H1 (cell line): ENCODE results near the gene ZNF219. TPM values are rescaled to one million over a fixed set of nuclear protein-coding genes. Genes with fewer than 3 reads are reported as not detected.

ENCODE experiments used
- CTCF ChIA-PET: fragments of 300-600 bp; sonication (Branson Sonifier 250); formaldehyde crosslinking; loops from one replicate; lab custom pipeline; 2021; ENCODE audit not compliant: partially characterized antibody; lab: Charles Lee
- POLR2A ChIA-PET: fragments of 300-600 bp; sonication (Branson Sonifier 250); formaldehyde crosslinking; loops from one replicate; lab custom pipeline; 2021; ENCODE audit warnings: inconsistent platforms; ENCODE audit not compliant: partially characterized antibody; lab: Charles Lee
- DNase-seq, 2 experiments: peaks; one replicate each; pipeline versions ENCODE4 v3.0.0 to v3.0.0-alpha.2; 2010 to 2022; ENCODE audit warnings: low spot score in 2 of 2, low read depth in 1 of 2, mixed read lengths in 1 of 2
- FAIRE-seq: peaks from 2 replicates; lab custom pipeline; 2011; peaks lifted over from hg19 to GRCh38; lab: Jason Lieb, UNC
- H2AFZ ChIP-seq: 2 replicates; pipeline ENCODE4 v1.8.1; 2012; ENCODE audit warnings: low read length, inconsistent platforms
- H2AK5ac ChIP-seq: 2 replicates; pipeline ENCODE4 v1.6.1; 2013; ENCODE audit warnings: low read depth, low read length
- H2BK120ac ChIP-seq: replicated peaks from 2 replicates; pipeline ENCODE3; 2013; ENCODE audit warnings: low read depth, low read length, inconsistent platforms
- H2BK12ac ChIP-seq: 2 replicates; pipeline ENCODE4 v1.6.1; 2013; ENCODE audit warnings: low read depth, low read length
- H2BK15ac ChIP-seq: 2 replicates; pipeline ENCODE4 v1.6.1; 2013; ENCODE audit warnings: low read length
- H2BK20ac ChIP-seq: 2 replicates; pipeline ENCODE4 v1.6.1; 2013; ENCODE audit warnings: low read length
- H2BK5ac ChIP-seq: 2 replicates; pipeline ENCODE4 v1.6.1; 2013; ENCODE audit warnings: low read depth, low read length
- H3K14ac ChIP-seq: 2 replicates; pipeline ENCODE4 v1.6.1; 2013; ENCODE audit warnings: inconsistent platforms; ENCODE audit not compliant: insufficient read length
- H3K18ac ChIP-seq: 2 replicates; pipeline ENCODE4 v1.6.1; 2013; ENCODE audit warnings: low read length; ENCODE audit errors: extremely low read depth
- H3K23ac ChIP-seq: 2 replicates; pipeline ENCODE4 v1.6.1; 2013; ENCODE audit warnings: inconsistent platforms; ENCODE audit not compliant: insufficient read length
- H3K23me2 ChIP-seq: 2 replicates; pipeline ENCODE4 v1.6.1; 2013; ENCODE audit warnings: low read depth, low read length
- H3K27ac ChIP-seq: 2 replicates; pipeline ENCODE4 v1.6.1; 2011; ENCODE audit warnings: low read depth, low read length, inconsistent platforms
- H3K27me3 ChIP-seq, 4 experiments: replicated peaks in 1 of 4; 1 replicate in 1 of 4; 2 replicates in 3 of 4; pipeline versions ENCODE4 v1.6.1 to v1.8.1; 2011 to 2013; ENCODE audit warnings: low read length in 3 of 4, mild to moderate bottlenecking in 3 of 4, inconsistent platforms in 2 of 4, mixed read lengths in 2 of 4, moderate library complexity in 1 of 4; ENCODE audit not compliant: control insufficient read depth in 3 of 4, insufficient read depth in 3 of 4; ENCODE audit errors: extremely low read depth in 1 of 4
- H3K36me3 ChIP-seq, 4 experiments: 2 replicates each; pipeline versions ENCODE4 v1.6.1 to v1.8.1; 2011 to 2013; ENCODE audit warnings: mild to moderate bottlenecking in 4 of 4, low read length in 3 of 4, moderate library complexity in 2 of 4, control low read depth in 1 of 4, inconsistent platforms in 1 of 4; ENCODE audit not compliant: insufficient read depth in 4 of 4, control insufficient read depth in 2 of 4
- H3K4ac ChIP-seq: replicated peaks from 2 replicates; pipeline ENCODE3; 2013; ENCODE audit warnings: low read length, low read depth, mixed read lengths, inconsistent platforms; ENCODE audit not compliant: insufficient read length
- H3K4me1 ChIP-seq, 4 experiments: replicated peaks in 1 of 4; 1 replicate in 1 of 4; 2 replicates in 3 of 4; pipeline versions ENCODE4 v1.6.1 to v1.8.1; 2011 to 2013; ENCODE audit warnings: low read length in 3 of 4, inconsistent platforms in 2 of 4, mixed read lengths in 1 of 4; ENCODE audit not compliant: insufficient read depth in 4 of 4, control insufficient read depth in 3 of 4
- H3K4me2 ChIP-seq, 2 experiments: 2 replicates each; pipeline versions ENCODE4 v1.6.1 to v1.8.1; 2011 to 2013; ENCODE audit warnings: low read depth in 2 of 2, low read length in 2 of 2, control low read depth in 1 of 2, inconsistent platforms in 1 of 2, mild to moderate bottlenecking in 1 of 2; ENCODE audit not compliant: insufficient read depth in 1 of 2
- H3K4me3 ChIP-seq, 4 experiments: fragments of 200-600, 300-600 bp in 1 of 4; sonication (generic), shearing (Covaris generic), sonication (Bioruptor Twin) in 1 of 4; 2 replicates each; pipeline versions ENCODE4 v1.5.1 to v1.8.1; 2011 to 2016; ENCODE audit warnings: low read length in 4 of 4, low read depth in 3 of 4, control low read depth in 2 of 4, inconsistent platforms in 2 of 4, mild to moderate bottlenecking in 2 of 4, mixed read lengths in 1 of 4, moderate library complexity in 1 of 4; ENCODE audit not compliant: insufficient read depth in 2 of 4; ENCODE audit errors: extremely low read depth in 1 of 4
- H3K56ac ChIP-seq: replicated peaks from 2 replicates; pipeline ENCODE3; 2013; ENCODE audit warnings: low read depth, mild to moderate bottlenecking, mixed read lengths, low read length, inconsistent platforms; ENCODE audit not compliant: insufficient read length
- H3K79me1 ChIP-seq: 2 replicates; pipeline ENCODE4 v1.6.1; 2013; ENCODE audit warnings: low read depth, low read length, control low read depth
- H3K79me2 ChIP-seq, 2 experiments: 2 replicates each; pipeline versions ENCODE4 v1.6.1 to v1.8.1; 2012 to 2013; ENCODE audit warnings: low read length in 2 of 2, mild to moderate bottlenecking in 2 of 2, inconsistent platforms in 1 of 2; ENCODE audit not compliant: insufficient read depth in 2 of 2, control insufficient read depth in 1 of 2
- H3K9ac ChIP-seq, 4 experiments: replicated peaks in 1 of 4; 1 replicate in 1 of 4; 2 replicates in 3 of 4; pipeline versions ENCODE4 v1.6.1 to v1.8.1; 2011 to 2013; ENCODE audit warnings: low read depth in 3 of 4, low read length in 3 of 4, control low read depth in 2 of 4, mild to moderate bottlenecking in 2 of 4, moderate library complexity in 2 of 4, inconsistent platforms in 1 of 4; ENCODE audit errors: extremely low read depth in 1 of 4
- H3K9me3 ChIP-seq, 2 experiments: 2 replicates each; pipeline versions ENCODE4 v1.6.1 to v1.8.1; 2012 to 2013; ENCODE audit warnings: mild to moderate bottlenecking in 2 of 2, moderate library complexity in 2 of 2, control low read depth in 1 of 2, inconsistent platforms in 1 of 2, low read depth in 1 of 2, low read length in 1 of 2, mixed read lengths in 1 of 2; ENCODE audit not compliant: insufficient read depth in 2 of 2
- H4K20me1 ChIP-seq, 2 experiments: replicated peaks in 1 of 2; 2 replicates each; pipeline versions ENCODE3 to v1.8.1; 2011 to 2013; ENCODE audit warnings: inconsistent platforms in 2 of 2, low read length in 2 of 2, mild to moderate bottlenecking in 1 of 2; ENCODE audit not compliant: insufficient read depth in 2 of 2, control insufficient read depth in 1 of 2
- H4K5ac ChIP-seq: 2 replicates; pipeline ENCODE4 v1.6.1; 2013; ENCODE audit warnings: low read length, low read depth, mixed read lengths, inconsistent platforms; ENCODE audit not compliant: insufficient read length
- H4K8ac ChIP-seq: 2 replicates; pipeline ENCODE4 v1.8.0; 2013; ENCODE audit warnings: mild to moderate bottlenecking, moderate library complexity, low read length, inconsistent platforms; ENCODE audit not compliant: insufficient read depth; ENCODE audit errors: extremely low read depth
- H4K91ac ChIP-seq: replicated peaks from 2 replicates; pipeline ENCODE3; 2013; ENCODE audit warnings: low read length, mixed read lengths, inconsistent platforms; ENCODE audit not compliant: insufficient read length
- CHD1 ChIP-seq: IDR thresholded peaks from 2 replicates; pipeline ENCODE4 v1.6.1; 2012; ENCODE audit warnings: low read depth, low read length, improper control_type of control experiment
- CHD2 ChIP-seq: IDR thresholded peaks from 2 replicates; pipeline ENCODE4 v1.6.1; 2012; ENCODE audit warnings: low read length, improper control_type of control experiment
- EZH2 ChIP-seq: fragments of 200-600 bp; sonication (generic); IDR thresholded peaks from 2 replicates; pipeline ENCODE4 v1.7.1; 2012; ENCODE audit warnings: low read depth, mild to moderate bottlenecking, moderate library complexity, low read length, inconsistent platforms; ENCODE audit not compliant: severe bottlenecking
- RAD21 ChIP-seq, 2 experiments: IDR thresholded peaks in 1 of 2; conservative IDR thresholded peaks in 1 of 2; 2 replicates each; pipeline ENCODE4 v1.6.1; 2011; ENCODE audit warnings: low read depth in 2 of 2, low read length in 2 of 2, improper control_type of control experiment in 1 of 2, inconsistent platforms in 1 of 2, mild to moderate bottlenecking in 1 of 2, moderate library complexity in 1 of 2
- TAF7 ChIP-seq: optimal IDR thresholded peaks from 2 replicates; pipeline ENCODE3; 2011; ENCODE audit warnings: low read depth, mild to moderate bottlenecking, inconsistent platforms, low read length, moderate library complexity, borderline replicate concordance
- WGBS, 2 experiments: shearing (Covaris generic) in 1 of 2; methylation state at CpG; one replicate each; pipeline versions ENCODE4 v1.1.6 to v1.1.7; 2013 to 2015; ENCODE audit warnings: low lambda C conversion rate in 2 of 2, mixed read lengths in 2 of 2, inconsistent platforms in 1 of 2, low coverage in 1 of 2, missing lambda C conversion rate in 1 of 2; ENCODE audit not compliant: insufficient replicate concordance in 2 of 2, insufficient coverage in 1 of 2, insufficient read length in 1 of 2; ENCODE audit errors: extremely low coverage in 1 of 2, missing lambda C conversion rate in 1 of 2; 5-methylcytosine and 5-hydroxymethylcytosine counted together
- polyA plus RNA-seq, 7 experiments: library from polyadenylated mRNA; depleted of rRNA in 3 of 7; stranded (reverse) in 5 of 7; unstranded in 2 of 7; fragments of >200 nt in 5 of 7; fragments of 200-250 nt in 2 of 7; gene quantifications; 1 replicate in 5 of 7; 2 replicates in 1 of 7; 4 replicates in 1 of 7; pipeline versions ENCODE4 v1.2.1 to v1.2.3, GENCODE V29; 2011 to 2013; ENCODE audit warnings: missing spikeins in 2 of 7, mixed read lengths in 2 of 7
- total RNA-seq: library from RNA; stranded (reverse); fragmentation: NEBNext Ultra II Directional; extraction: Animal tissue kit (Norgen Biotek cat#: 25700); gene quantifications from 2 replicates; pipeline ENCODE4 v1.2.1, GENCODE V29; 2021

ZNF219 gene
- total and polyA plus RNA-seq, 2 of the 8 experiments (the other 6 are each of a cell fraction or from before 2014, with no cell fraction given), result 113 to 160 TPM

GRCh38 chr14:21060614-21061346 lies 37.7 kb downstream of the ZNF219 start:
- H2BK15ac ChIP-seq, result no peak overlapping the region
- no peaks in the 10 kb centered on the region; a peak in 1 of 7 replicates for H3K27me3 ChIP-seq
- no peak overlapping the region for H2BK12ac ChIP-seq
- POLR2A ChIA-PET, result interaction anchor here (3.7 kb wide), 1 partner anchor 11 kb away, joined by 17 read pairs; no protein-coding TSS in a partner anchor
- CTCF ChIA-PET, result interaction anchor here (0.7 to 2.5 kb wide), 4 partner anchors 17 to 46 kb away, joined by 3 to 8 read pairs (median 4); no protein-coding TSS in a partner anchor
- H4K91ac ChIP-seq, result no peak overlapping the region
- H3K23ac ChIP-seq, result no peak overlapping the region
- no peak overlapping the region for H2AFZ ChIP-seq
- H4K5ac ChIP-seq, result no peak overlapping the region
- H3K4me3 ChIP-seq, result no peak overlapping the region
- TF ChIP-seq RAD21 (IDR thresholded peaks at IDR 0.05 in 1 of 2, conservative IDR thresholded peaks at IDR 0.05 in 1 of 2; ENCODE audit: low read depth in 2 of 2, low read length in 2 of 2), result no peak
- no peak for TF ChIP-seq EZH2
- no peak for TF ChIP-seq TAF7
- TF ChIP-seq CHD2, result no peak
- TF ChIP-seq CHD1, result no peak
- TF ChIP-seq, all 59 proteins: peak for 0
- FAIRE-seq, result no peak
- Histone ChIP-seq H3K27ac (no peak overlapping the region), H3K4me1 (no peaks in the 10 kb centered on the region; a peak in 2 of 7 replicates), H3K79me2 (no peaks in the 10 kb centered on the region), H3K9ac (no peak overlapping the region), H3K14ac (no peak overlapping the region), H2BK5ac (no peak overlapping the region), H4K8ac (no peak overlapping the region), H3K4ac (no peak overlapping the region), H3K4me2 (no peak overlapping the region), H3K23me2 (no peaks in the 10 kb centered on the region), H3K9me3 (no peaks in the 10 kb centered on the region), H4K20me1 (no peaks in the 10 kb centered on the region), H2BK120ac (no peak overlapping the region), H2AK5ac (no peak overlapping the region), H3K18ac (no peak overlapping the region), H3K36me3 (no peaks in the 10 kb centered on the region), H3K56ac (no peak overlapping the region), H3K79me1 (no peaks in the 10 kb centered on the region), H2BK20ac (no peak overlapping the region)
- 86% methylated on average over 13 of the region's 13 CpGs; no CpG with 5 or more reads in 1 of the 2 experiments for WGBS, 2 experiments
- no peak for DNase-seq
